HCT116 (cell line): ENCODE results near the gene SH3PXD2A. TPM values are rescaled to one million over a fixed set of nuclear protein-coding genes. Genes with fewer than 3 reads are reported as not detected.

Experiments used
- ATAC-seq: fragments of 200-7000 bp; cut with Tn5 transposase; 2 replicates; pipeline ENCODE4 v1.9.1; 2020; ENCODE audit warnings: mild to moderate bottlenecking, moderate library complexity
- BruUV-seq: library from RNA; stranded (reverse); fragments of 400-500 nt; replicated peaks from 2 replicates; lab custom pipeline; 2021; lab: Mats Ljungman, UMichigan
- CTCF ChIA-PET: fragments of 300-600 bp; sonication (Branson Sonifier 250); formaldehyde crosslinking; loops from one replicate; lab custom pipeline; 2021; ENCODE audit warnings: antibody characterized with exemption; lab: Charles Lee
- POLR2A ChIA-PET: fragments of 300-600, 350-600 bp; sonication (Branson Sonifier 250); formaldehyde crosslinking; loops from one replicate; lab custom pipeline; 2021; ENCODE audit warnings: antibody characterized with exemption; lab: Charles Lee
- RAD21 ChIA-PET, 2 experiments: fragments of 300-600 bp; sonication (Branson Sonifier 250); formaldehyde crosslinking; loops; one replicate each; lab custom pipeline; 2023; ENCODE audit warnings: low total read pairs in 2 of 2; ENCODE audit not compliant: uncharacterized antibody in 2 of 2, unreplicated experiment in 2 of 2, low non-redundant PET in 1 of 2; lab: Charles Lee
- DNase-seq: peaks from one replicate; pipeline ENCODE4 v3.0.0-alpha.2; 2010; ENCODE audit warnings: low read depth, low spot score
- H2AFZ ChIP-seq: fragments of 200-600 bp; shearing (Covaris generic), sonication (generic); 2 replicates; pipeline ENCODE4 v1.6.1; 2017; ENCODE audit warnings: low read depth, mixed run types, mixed read lengths, antibody characterized with exemption, low read length; ENCODE audit not compliant: poor library complexity, severe bottlenecking
- H3K27ac ChIP-seq: 2 replicates; pipeline ENCODE4 v1.5.1; 2012; ENCODE audit warnings: low read depth, low read length
- H3K27me3 ChIP-seq: fragments of 200-600 bp; sonication (generic); 2 replicates; pipeline ENCODE4 v1.6.1; 2016; ENCODE audit warnings: mixed run types, low read length, mixed read lengths; ENCODE audit not compliant: insufficient read depth
- H3K36me3 ChIP-seq, 2 experiments: fragments of 200-500 bp in 1 of 2; fragments of 200-600 bp in 1 of 2; sonication (Bioruptor generic) in 1 of 2; sonication (generic) in 1 of 2; 2 replicates each; pipeline versions ENCODE4 v1.5.1 to v1.6.1; 2014 to 2016; ENCODE audit warnings: low read length in 2 of 2, inconsistent platforms in 1 of 2, mixed read lengths in 1 of 2, mixed run types in 1 of 2; ENCODE audit not compliant: insufficient read depth in 2 of 2, control insufficient read depth in 1 of 2
- H3K4me1 ChIP-seq, 2 experiments: fragments of 200-600 bp in 1 of 2; sonication (generic) in 1 of 2; 2 replicates each; pipeline versions ENCODE4 v1.5.1 to v1.6.1; 2012 to 2017; ENCODE audit warnings: low read length in 2 of 2, inconsistent platforms in 1 of 2, mild to moderate bottlenecking in 1 of 2, mixed read lengths in 1 of 2, mixed run types in 1 of 2, moderate library complexity in 1 of 2; ENCODE audit not compliant: insufficient read depth in 2 of 2, control insufficient read depth in 1 of 2
- H3K4me2 ChIP-seq: fragments of 200-600 bp; sonication (generic); 2 replicates; pipeline ENCODE4 v1.6.1; 2017; ENCODE audit warnings: mixed run types, low read length, mixed read lengths
- H3K4me3 ChIP-seq, 2 experiments: fragments of 200-600 bp in 1 of 2; sonication (generic) in 1 of 2; replicated peaks in 1 of 2; 2 replicates each; pipeline ENCODE4 v1.5.1; 2011 to 2016; ENCODE audit warnings: low read length in 2 of 2, control low read depth in 1 of 2, low read depth in 1 of 2, mild to moderate bottlenecking in 1 of 2, mixed read lengths in 1 of 2, mixed run types in 1 of 2
- H3K79me2 ChIP-seq: fragments of 200-600 bp; sonication (generic); 2 replicates; pipeline ENCODE4 v1.6.1; 2017; ENCODE audit warnings: mild to moderate bottlenecking, mixed run types, low read length, moderate library complexity, mixed read lengths; ENCODE audit not compliant: insufficient read depth
- H3K9ac ChIP-seq: fragments of 200-600 bp; sonication (generic); 2 replicates; pipeline ENCODE4 v1.6.1; 2016; ENCODE audit warnings: low read length, mixed read lengths
- H3K9me2 ChIP-seq: fragments of 200-600 bp; sonication (generic), shearing (Covaris generic); 2 replicates; pipeline ENCODE4 v1.6.1; 2017; ENCODE audit warnings: mixed run types, mild to moderate bottlenecking, moderate library complexity; ENCODE audit not compliant: insufficient read depth
- H3K9me3 ChIP-seq, 2 experiments: fragments of 200-500 bp in 1 of 2; fragments of 200-600 bp in 1 of 2; sonication (Bioruptor generic) in 1 of 2; sonication (generic) in 1 of 2; 2 replicates each; pipeline ENCODE4 v1.6.1; 2014 to 2017; ENCODE audit warnings: low read length in 2 of 2, mixed read lengths in 2 of 2, inconsistent platforms in 1 of 2, low read depth in 1 of 2, mild to moderate bottlenecking in 1 of 2, mixed run types in 1 of 2, moderate library complexity in 1 of 2; ENCODE audit not compliant: control insufficient read depth in 1 of 2, insufficient read depth in 1 of 2
- H4K20me1 ChIP-seq: fragments of 200-600 bp; sonication (generic), shearing (Covaris generic); 2 replicates; pipeline ENCODE4 v1.6.1; 2017; ENCODE audit warnings: mixed run types, mild to moderate bottlenecking, moderate library complexity; ENCODE audit not compliant: insufficient read depth
- CBX3 ChIP-seq: IDR thresholded peaks from 2 replicates; pipeline ENCODE4 v1.6.1; 2012; ENCODE audit warnings: low read depth
- CEBPB ChIP-seq: IDR thresholded peaks from 2 replicates; pipeline ENCODE4 v1.6.1; 2012; ENCODE audit warnings: low read depth
- EGR1 ChIP-seq: IDR thresholded peaks from 2 replicates; pipeline ENCODE4 v1.6.1; 2012; ENCODE audit warnings: low read depth
- ELF1 ChIP-seq: IDR thresholded peaks from 2 replicates; pipeline ENCODE4 v1.6.1; 2012; ENCODE audit warnings: low read depth, borderline replicate concordance
- EZH2 ChIP-seq: fragments of 200-600 bp; sonication (generic); IDR thresholded peaks from 2 replicates; pipeline ENCODE4 v1.6.1; 2017; ENCODE audit warnings: antibody characterized with exemption, mixed run types
- EZH2phosphoT487 ChIP-seq: fragments of 200-600 bp; IDR thresholded peaks from 2 replicates; pipeline ENCODE4 v1.6.1; 2018; ENCODE audit warnings: antibody characterized with exemption, borderline replicate concordance
- FOSL1 ChIP-seq: IDR thresholded peaks from 2 replicates; pipeline ENCODE4 v1.6.1; 2012; ENCODE audit warnings: low read depth
- POLR2A ChIP-seq: IDR thresholded peaks from 2 replicates; pipeline ENCODE4 v1.7.0; 2011; ENCODE audit warnings: borderline replicate concordance; ENCODE audit not compliant: insufficient read depth, insufficient read length; ENCODE audit errors: extremely low read depth
- POLR2AphosphoS5 ChIP-seq: IDR thresholded peaks from 2 replicates; pipeline ENCODE4 v1.6.1; 2011; ENCODE audit warnings: mild to moderate bottlenecking, low read depth, low read length, moderate library complexity
- RAD21 ChIP-seq: IDR thresholded peaks from 2 replicates; pipeline ENCODE4 v1.6.1; 2012; ENCODE audit warnings: low read depth, mild to moderate bottlenecking
- SIN3A ChIP-seq: IDR thresholded peaks from 2 replicates; pipeline ENCODE4 v1.6.1; 2012; ENCODE audit warnings: low read depth
- SP1 ChIP-seq: IDR thresholded peaks from 2 replicates; pipeline ENCODE4 v1.6.1; 2012; ENCODE audit warnings: low read depth
- TCF7L2 ChIP-seq: IDR thresholded peaks from 2 replicates; pipeline ENCODE4 v1.7.0; 2011; ENCODE audit warnings: borderline replicate concordance, inconsistent platforms; ENCODE audit not compliant: insufficient read depth, insufficient read length; ENCODE audit errors: extremely low read depth
- YY1 ChIP-seq: IDR thresholded peaks from 2 replicates; pipeline ENCODE4 v1.6.1; 2011; ENCODE audit warnings: low read length, low read depth, moderate library complexity, mild to moderate bottlenecking; ENCODE audit not compliant: insufficient replicate concordance; ENCODE audit errors: extremely low read depth
- ZFX ChIP-seq: fragments of 450-650 bp; IDR thresholded peaks from 2 replicates; pipeline ENCODE4 v1.6.1; 2017
- ZNF274 ChIP-seq: fragments of 200-500 bp; sonication (Bioruptor generic); IDR thresholded peaks from 2 replicates; pipeline ENCODE4 v1.6.1; 2014; ENCODE audit warnings: mild to moderate bottlenecking, low read depth, low read length, inconsistent platforms
- intact Hi-C: fragments of 100-400 bp; cut with micrococcal nuclease; formaldehyde crosslinking; loops from 2 replicates; pipeline ENCODE4 v1.10.0; 2022
- total RNA-seq: library from RNA; stranded (reverse); gene quantifications from one replicate; pipeline ENCODE4 v1.2.1, GENCODE V29; 2021; ENCODE audit not compliant: unreplicated experiment
- TF ChIP-seq, protein P1 (sequence below): IDR thresholded peaks from 2 replicates; pipeline ENCODE4 v1.6.1; 2012; ENCODE audit warnings: low read depth
- TF ChIP-seq, protein P2 (sequence below): IDR thresholded peaks from 2 replicates; pipeline ENCODE4 v1.6.1; 2012
- TF ChIP-seq, protein P3 (sequence below): IDR thresholded peaks from 2 replicates; pipeline ENCODE4 v1.6.1; 2011; ENCODE audit warnings: mild to moderate bottlenecking, low read length, moderate library complexity; ENCODE audit not compliant: insufficient replicate concordance; ENCODE audit errors: extremely low read depth
- TF ChIP-seq, protein P4 (sequence below), 3 experiments: fragments of 200-600 bp in 1 of 3; sonication (generic) in 1 of 3; IDR thresholded peaks in 2 of 3; conservative IDR thresholded peaks in 1 of 3; 2 replicates each; pipeline ENCODE4 v1.5.1; 2012 to 2017; ENCODE audit warnings: low read depth in 2 of 3, low read length in 2 of 3, antibody characterized with exemption in 1 of 3, borderline replicate concordance in 1 of 3, control low read depth in 1 of 3, mild to moderate bottlenecking in 1 of 3, mixed read lengths in 1 of 3, mixed run types in 1 of 3, moderate library complexity in 1 of 3; ENCODE audit not compliant: insufficient read depth in 1 of 3

The SH3PXD2A gene
- total RNA-seq, 1 experiment from 2014 or later: 8.7 TPM

DNA sequence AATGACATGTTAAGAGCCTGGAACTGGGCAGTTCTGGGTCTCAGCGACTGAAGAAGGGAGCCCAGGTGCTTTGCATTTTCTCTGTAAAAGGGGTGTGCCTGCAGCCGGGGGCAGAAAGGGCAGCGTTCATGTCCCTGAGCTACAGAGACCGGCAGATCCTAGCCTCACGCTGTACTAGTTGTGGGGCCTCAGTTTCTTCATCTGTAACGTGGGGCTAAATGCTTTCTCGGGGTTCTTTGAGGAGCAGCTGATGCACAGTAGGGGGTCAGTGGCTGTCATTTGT, 282.2 kb downstream of the SH3PXD2A start:
- ATAC-seq (no peak), DNase-seq (no peak)
- Histone ChIP-seq H3K27me3 (no peaks in the 10 kb centered on the region), H3K27ac (no peak overlapping the region), H3K9me2 (no peaks in the 10 kb centered on the region), H3K36me3 (no peaks in the 10 kb centered on the region), H3K9ac (no peak overlapping the region), H3K4me1 (peaks cover 0 to 11% of the 10 kb centered on the region in 2 experiments; a peak in 1 of 4 replicates), H2AFZ (no peak overlapping the region), H3K79me2 (no peaks in the 10 kb centered on the region), H4K20me1 (no peaks in the 10 kb centered on the region), H3K4me3 (no peak overlapping the region), H3K9me3 (no peaks in the 10 kb centered on the region), H3K4me2 (no peak overlapping the region)
- intact Hi-C loops: no loop called here
- ChIA-PET CTCF (interaction anchor here (1.3 kb wide), 1 partner anchor 9 kb away, joined by 9 read pairs; no protein-coding TSS in a partner anchor), POLR2A (interaction anchor here (1.1 kb wide), 1 partner anchor 31 kb away, joined by 3 read pairs; no protein-coding TSS in a partner anchor), RAD21 (no interaction called here)
- TF ChIP-seq CBX3: no peak
- TF ChIP-seq, protein P1, sequence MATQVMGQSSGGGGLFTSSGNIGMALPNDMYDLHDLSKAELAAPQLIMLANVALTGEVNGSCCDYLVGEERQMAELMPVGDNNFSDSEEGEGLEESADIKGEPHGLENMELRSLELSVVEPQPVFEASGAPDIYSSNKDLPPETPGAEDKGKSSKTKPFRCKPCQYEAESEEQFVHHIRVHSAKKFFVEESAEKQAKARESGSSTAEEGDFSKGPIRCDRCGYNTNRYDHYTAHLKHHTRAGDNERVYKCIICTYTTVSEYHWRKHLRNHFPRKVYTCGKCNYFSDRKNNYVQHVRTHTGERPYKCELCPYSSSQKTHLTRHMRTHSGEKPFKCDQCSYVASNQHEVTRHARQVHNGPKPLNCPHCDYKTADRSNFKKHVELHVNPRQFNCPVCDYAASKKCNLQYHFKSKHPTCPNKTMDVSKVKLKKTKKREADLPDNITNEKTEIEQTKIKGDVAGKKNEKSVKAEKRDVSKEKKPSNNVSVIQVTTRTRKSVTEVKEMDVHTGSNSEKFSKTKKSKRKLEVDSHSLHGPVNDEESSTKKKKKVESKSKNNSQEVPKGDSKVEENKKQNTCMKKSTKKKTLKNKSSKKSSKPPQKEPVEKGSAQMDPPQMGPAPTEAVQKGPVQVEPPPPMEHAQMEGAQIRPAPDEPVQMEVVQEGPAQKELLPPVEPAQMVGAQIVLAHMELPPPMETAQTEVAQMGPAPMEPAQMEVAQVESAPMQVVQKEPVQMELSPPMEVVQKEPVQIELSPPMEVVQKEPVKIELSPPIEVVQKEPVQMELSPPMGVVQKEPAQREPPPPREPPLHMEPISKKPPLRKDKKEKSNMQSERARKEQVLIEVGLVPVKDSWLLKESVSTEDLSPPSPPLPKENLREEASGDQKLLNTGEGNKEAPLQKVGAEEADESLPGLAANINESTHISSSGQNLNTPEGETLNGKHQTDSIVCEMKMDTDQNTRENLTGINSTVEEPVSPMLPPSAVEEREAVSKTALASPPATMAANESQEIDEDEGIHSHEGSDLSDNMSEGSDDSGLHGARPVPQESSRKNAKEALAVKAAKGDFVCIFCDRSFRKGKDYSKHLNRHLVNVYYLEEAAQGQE: no peak
- TF ChIP-seq SP1: no peak
- TF ChIP-seq, protein P2, sequence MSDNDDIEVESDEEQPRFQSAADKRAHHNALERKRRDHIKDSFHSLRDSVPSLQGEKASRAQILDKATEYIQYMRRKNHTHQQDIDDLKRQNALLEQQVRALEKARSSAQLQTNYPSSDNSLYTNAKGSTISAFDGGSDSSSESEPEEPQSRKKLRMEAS: no peak
- TF ChIP-seq POLR2A: no peak
- no peak for TF ChIP-seq TCF7L2
- no peak for TF ChIP-seq YY1
- no peak for TF ChIP-seq RAD21
- TF ChIP-seq FOSL1: no peak
- TF ChIP-seq EZH2: no peak
- no peak for TF ChIP-seq SIN3A
- TF ChIP-seq ELF1: no peak
- no peak for TF ChIP-seq POLR2AphosphoS5
- TF ChIP-seq, protein P3, sequence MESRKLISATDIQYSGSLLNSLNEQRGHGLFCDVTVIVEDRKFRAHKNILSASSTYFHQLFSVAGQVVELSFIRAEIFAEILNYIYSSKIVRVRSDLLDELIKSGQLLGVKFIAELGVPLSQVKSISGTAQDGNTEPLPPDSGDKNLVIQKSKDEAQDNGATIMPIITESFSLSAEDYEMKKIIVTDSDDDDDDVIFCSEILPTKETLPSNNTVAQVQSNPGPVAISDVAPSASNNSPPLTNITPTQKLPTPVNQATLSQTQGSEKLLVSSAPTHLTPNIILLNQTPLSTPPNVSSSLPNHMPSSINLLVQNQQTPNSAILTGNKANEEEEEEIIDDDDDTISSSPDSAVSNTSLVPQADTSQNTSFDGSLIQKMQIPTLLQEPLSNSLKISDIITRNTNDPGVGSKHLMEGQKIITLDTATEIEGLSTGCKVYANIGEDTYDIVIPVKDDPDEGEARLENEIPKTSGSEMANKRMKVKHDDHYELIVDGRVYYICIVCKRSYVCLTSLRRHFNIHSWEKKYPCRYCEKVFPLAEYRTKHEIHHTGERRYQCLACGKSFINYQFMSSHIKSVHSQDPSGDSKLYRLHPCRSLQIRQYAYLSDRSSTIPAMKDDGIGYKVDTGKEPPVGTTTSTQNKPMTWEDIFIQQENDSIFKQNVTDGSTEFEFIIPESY: no peak
- no peak for TF ChIP-seq CEBPB
- no peak for TF ChIP-seq EGR1
- no peak for TF ChIP-seq ZFX
- TF ChIP-seq EZH2phosphoT487: no peak
- no peak for TF ChIP-seq ZNF274
- TF ChIP-seq, protein P4, sequence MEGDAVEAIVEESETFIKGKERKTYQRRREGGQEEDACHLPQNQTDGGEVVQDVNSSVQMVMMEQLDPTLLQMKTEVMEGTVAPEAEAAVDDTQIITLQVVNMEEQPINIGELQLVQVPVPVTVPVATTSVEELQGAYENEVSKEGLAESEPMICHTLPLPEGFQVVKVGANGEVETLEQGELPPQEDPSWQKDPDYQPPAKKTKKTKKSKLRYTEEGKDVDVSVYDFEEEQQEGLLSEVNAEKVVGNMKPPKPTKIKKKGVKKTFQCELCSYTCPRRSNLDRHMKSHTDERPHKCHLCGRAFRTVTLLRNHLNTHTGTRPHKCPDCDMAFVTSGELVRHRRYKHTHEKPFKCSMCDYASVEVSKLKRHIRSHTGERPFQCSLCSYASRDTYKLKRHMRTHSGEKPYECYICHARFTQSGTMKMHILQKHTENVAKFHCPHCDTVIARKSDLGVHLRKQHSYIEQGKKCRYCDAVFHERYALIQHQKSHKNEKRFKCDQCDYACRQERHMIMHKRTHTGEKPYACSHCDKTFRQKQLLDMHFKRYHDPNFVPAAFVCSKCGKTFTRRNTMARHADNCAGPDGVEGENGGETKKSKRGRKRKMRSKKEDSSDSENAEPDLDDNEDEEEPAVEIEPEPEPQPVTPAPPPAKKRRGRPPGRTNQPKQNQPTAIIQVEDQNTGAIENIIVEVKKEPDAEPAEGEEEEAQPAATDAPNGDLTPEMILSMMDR (IDR thresholded peaks at IDR 0.05 in 2 of 3, conservative IDR thresholded peaks at IDR 0.05 in 1 of 3; ENCODE audit: borderline replicate concordance in 1 of 3, insufficient read depth in 1 of 3, low read depth in 2 of 3, low read length in 2 of 3): no peak
- BruUV-seq: no TSS peak
